Myocyte (in vitro differentiated cells): ENCODE results near the gene JPH2. TPM values are rescaled to one million over a fixed set of nuclear protein-coding genes. Genes with fewer than 3 reads are reported as not detected.
A peak's percentile ranks its signal among the peaks of the same experiment; 100 is the strongest.
"Not testable (repeated sequence)": the region's sequence is repeated elsewhere in the genome, so short reads cannot be mapped to it uniquely, and the experiment has no call there.

ENCODE experiments used
- DNase-seq: peaks from one replicate; pipeline ENCODE4 v3.0.0-alpha.2; 2012; ENCODE audit warnings: low read depth
- total RNA-seq: library from RNA; depleted of rRNA; stranded (reverse); fragments of >200 nt; gene quantifications from 2 replicates; pipeline ENCODE4 v1.2.3, GENCODE V29; 2014

The JPH2 gene
- total RNA-seq, 1 donor from 2014 or later, result 339 TPM

- no peak for DNase-seq
Measured at GRCh38 chr20:44159711-44160110, 27.3 kb downstream of the JPH2 start.

GRCh38 chr20:44159125-44159524 is 27.9 kb downstream of the JPH2 start:
- no peak for DNase-seq

GRCh38 chr20:44157061-44157460 is 29.9 kb downstream of the JPH2 start:
- peak; percentile 75 for DNase-seq

- peak; percentile 95 for DNase-seq
Measured at GRCh38 chr20:44154521-44155001, 32.4 kb downstream of the JPH2 start.

- peak; percentile 55 for DNase-seq
Measured at GRCh38 chr20:44153636-44154043, 33.3 kb downstream of the JPH2 start.

- peak; percentile 48 for DNase-seq
Measured at GRCh38 chr20:44151621-44152416, 35.2 kb downstream of the JPH2 start.

- no peak for DNase-seq
Measured at GRCh38 chr20:44146272-44146671, 40.7 kb downstream of the JPH2 start.

- DNase-seq, result no peak
Measured at GRCh38 chr20:44145131-44145775, 41.7 kb downstream of the JPH2 start.

- peak; percentile 94 for DNase-seq
Measured at GRCh38 chr20:44143936-44144335, 43.1 kb downstream of the JPH2 start.

GRCh38 chr20:44142413-44142812 is 44.6 kb downstream of the JPH2 start:
- peak; percentile 96 for DNase-seq

GRCh38 chr20:44141873-44142272 is 45.1 kb downstream of the JPH2 start:
- peak; percentile 44 for DNase-seq

GRCh38 chr20:44138867-44139266 is 48.1 kb downstream of the JPH2 start:
- DNase-seq, result peak; percentile 89

- DNase-seq, result peak; percentile 99
Measured at GRCh38 chr20:44137266-44137801, 49.7 kb downstream of the JPH2 start.

GRCh38 chr20:44136579-44137265 is 50.3 kb downstream of the JPH2 start:
- DNase-seq, result no peak

GRCh38 chr20:44135417-44136204 is 51.4 kb downstream of the JPH2 start:
- DNase-seq, result peak; percentile 56

GRCh38 chr20:44135012-44135412 is 52.0 kb downstream of the JPH2 start:
- DNase-seq, result peak; percentile 44

GRCh38 chr20:44133424-44133823 is 53.6 kb downstream of the JPH2 start:
- DNase-seq, result no peak

GRCh38 chr20:44131704-44132103 is 55.3 kb downstream of the JPH2 start:
- DNase-seq, result no peak

- DNase-seq, result peak; percentile 96
Measured at GRCh38 chr20:44129911-44130718, 56.9 kb downstream of the JPH2 start.

GRCh38 chr20:44129300-44129699 is 57.7 kb downstream of the JPH2 start:
- DNase-seq, result not testable (repeated sequence)
